Measurements from ENCODE around the gene CPN2. TPM values are rescaled to one million over a fixed set of nuclear protein-coding genes. Genes with fewer than 3 reads are reported as not detected.
A peak's percentile ranks its signal among the peaks of the same experiment; 100 is the strongest.

CPN2 gene
- total and polyA plus RNA-seq, 2 experiments from 2014 or later, result 0.10 to 0.14 TPM

GRCh38 chr3:194296454-194297263 is 54.5 kb downstream of the CPN2 start:
- H3K79me2 ChIP-seq (replicated peaks; ENCODE audit: insufficient read depth), result no peaks in the 10 kb centered on the region
- H3K27ac ChIP-seq (ENCODE audit: low read depth), result peak overlapping the region; percentile 96
- H3K9me2 ChIP-seq (ENCODE audit: insufficient read depth), result no peaks in the 10 kb centered on the region
- peak overlapping the region; percentile 57 for H3K4me3 Mint-ChIP-seq
- H3K4me2 ChIP-seq, result peak overlapping the region; percentile 70
- H3K4me1 ChIP-seq (ENCODE audit: insufficient read depth), result peaks cover 35% of the 10 kb centered on the region
- no peaks in the 10 kb centered on the region for H3K36me3 ChIP-seq (ENCODE audit: insufficient read depth)
- no peaks in the 10 kb centered on the region; the same call in 2 of the 3 replicates for H3K36me3 Mint-ChIP-seq (ENCODE audit: low read depth)
- H3K27me3 ChIP-seq (ENCODE audit: insufficient read depth), result no peaks in the 10 kb centered on the region
- no peak for TF ChIP-seq JUNB (IDR thresholded peaks at IDR 0.05; ENCODE audit: unreplicated experiment)
- TF ChIP-seq NANOG (IDR thresholded peaks at IDR 0.05; ENCODE audit: borderline replicate concordance), result no peak
- no peak for TF ChIP-seq ZNF331 (CRISPR knock-in tag; IDR thresholded peaks at IDR 0.05; ENCODE audit: low read depth)
- no peak for TF ChIP-seq ZNF114 (CRISPR knock-in tag; IDR thresholded peaks at IDR 0.05)
- no peak for TF ChIP-seq CREB1 (CRISPR knock-in tag; IDR thresholded peaks at IDR 0.05; ENCODE audit: low read depth)
- no peak for TF ChIP-seq EZH2 (IDR thresholded peaks at IDR 0.05; ENCODE audit: low read depth, unreplicated experiment)
- TF ChIP-seq STAT1 (IDR thresholded peaks at IDR 0.05; ENCODE audit: unreplicated experiment), result no peak
- TF ChIP-seq EZH2phosphoT487 (IDR thresholded peaks at IDR 0.05; ENCODE audit: unreplicated experiment), result no peak
- TF ChIP-seq, protein P1, sequence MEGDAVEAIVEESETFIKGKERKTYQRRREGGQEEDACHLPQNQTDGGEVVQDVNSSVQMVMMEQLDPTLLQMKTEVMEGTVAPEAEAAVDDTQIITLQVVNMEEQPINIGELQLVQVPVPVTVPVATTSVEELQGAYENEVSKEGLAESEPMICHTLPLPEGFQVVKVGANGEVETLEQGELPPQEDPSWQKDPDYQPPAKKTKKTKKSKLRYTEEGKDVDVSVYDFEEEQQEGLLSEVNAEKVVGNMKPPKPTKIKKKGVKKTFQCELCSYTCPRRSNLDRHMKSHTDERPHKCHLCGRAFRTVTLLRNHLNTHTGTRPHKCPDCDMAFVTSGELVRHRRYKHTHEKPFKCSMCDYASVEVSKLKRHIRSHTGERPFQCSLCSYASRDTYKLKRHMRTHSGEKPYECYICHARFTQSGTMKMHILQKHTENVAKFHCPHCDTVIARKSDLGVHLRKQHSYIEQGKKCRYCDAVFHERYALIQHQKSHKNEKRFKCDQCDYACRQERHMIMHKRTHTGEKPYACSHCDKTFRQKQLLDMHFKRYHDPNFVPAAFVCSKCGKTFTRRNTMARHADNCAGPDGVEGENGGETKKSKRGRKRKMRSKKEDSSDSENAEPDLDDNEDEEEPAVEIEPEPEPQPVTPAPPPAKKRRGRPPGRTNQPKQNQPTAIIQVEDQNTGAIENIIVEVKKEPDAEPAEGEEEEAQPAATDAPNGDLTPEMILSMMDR (conservative IDR thresholded peaks at IDR 0.05; ENCODE audit: low read depth in 2 of 2), result no peak
- TF ChIP-seq POLR2AphosphoS5 (IDR thresholded peaks at IDR 0.05; ENCODE audit: low read depth), result no peak; the same call in none of the 2 replicates
- TF ChIP-seq, protein P2, sequence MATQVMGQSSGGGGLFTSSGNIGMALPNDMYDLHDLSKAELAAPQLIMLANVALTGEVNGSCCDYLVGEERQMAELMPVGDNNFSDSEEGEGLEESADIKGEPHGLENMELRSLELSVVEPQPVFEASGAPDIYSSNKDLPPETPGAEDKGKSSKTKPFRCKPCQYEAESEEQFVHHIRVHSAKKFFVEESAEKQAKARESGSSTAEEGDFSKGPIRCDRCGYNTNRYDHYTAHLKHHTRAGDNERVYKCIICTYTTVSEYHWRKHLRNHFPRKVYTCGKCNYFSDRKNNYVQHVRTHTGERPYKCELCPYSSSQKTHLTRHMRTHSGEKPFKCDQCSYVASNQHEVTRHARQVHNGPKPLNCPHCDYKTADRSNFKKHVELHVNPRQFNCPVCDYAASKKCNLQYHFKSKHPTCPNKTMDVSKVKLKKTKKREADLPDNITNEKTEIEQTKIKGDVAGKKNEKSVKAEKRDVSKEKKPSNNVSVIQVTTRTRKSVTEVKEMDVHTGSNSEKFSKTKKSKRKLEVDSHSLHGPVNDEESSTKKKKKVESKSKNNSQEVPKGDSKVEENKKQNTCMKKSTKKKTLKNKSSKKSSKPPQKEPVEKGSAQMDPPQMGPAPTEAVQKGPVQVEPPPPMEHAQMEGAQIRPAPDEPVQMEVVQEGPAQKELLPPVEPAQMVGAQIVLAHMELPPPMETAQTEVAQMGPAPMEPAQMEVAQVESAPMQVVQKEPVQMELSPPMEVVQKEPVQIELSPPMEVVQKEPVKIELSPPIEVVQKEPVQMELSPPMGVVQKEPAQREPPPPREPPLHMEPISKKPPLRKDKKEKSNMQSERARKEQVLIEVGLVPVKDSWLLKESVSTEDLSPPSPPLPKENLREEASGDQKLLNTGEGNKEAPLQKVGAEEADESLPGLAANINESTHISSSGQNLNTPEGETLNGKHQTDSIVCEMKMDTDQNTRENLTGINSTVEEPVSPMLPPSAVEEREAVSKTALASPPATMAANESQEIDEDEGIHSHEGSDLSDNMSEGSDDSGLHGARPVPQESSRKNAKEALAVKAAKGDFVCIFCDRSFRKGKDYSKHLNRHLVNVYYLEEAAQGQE (IDR thresholded peaks at IDR 0.05; ENCODE audit: unreplicated experiment), result no peak
- TF ChIP-seq, protein P3, sequence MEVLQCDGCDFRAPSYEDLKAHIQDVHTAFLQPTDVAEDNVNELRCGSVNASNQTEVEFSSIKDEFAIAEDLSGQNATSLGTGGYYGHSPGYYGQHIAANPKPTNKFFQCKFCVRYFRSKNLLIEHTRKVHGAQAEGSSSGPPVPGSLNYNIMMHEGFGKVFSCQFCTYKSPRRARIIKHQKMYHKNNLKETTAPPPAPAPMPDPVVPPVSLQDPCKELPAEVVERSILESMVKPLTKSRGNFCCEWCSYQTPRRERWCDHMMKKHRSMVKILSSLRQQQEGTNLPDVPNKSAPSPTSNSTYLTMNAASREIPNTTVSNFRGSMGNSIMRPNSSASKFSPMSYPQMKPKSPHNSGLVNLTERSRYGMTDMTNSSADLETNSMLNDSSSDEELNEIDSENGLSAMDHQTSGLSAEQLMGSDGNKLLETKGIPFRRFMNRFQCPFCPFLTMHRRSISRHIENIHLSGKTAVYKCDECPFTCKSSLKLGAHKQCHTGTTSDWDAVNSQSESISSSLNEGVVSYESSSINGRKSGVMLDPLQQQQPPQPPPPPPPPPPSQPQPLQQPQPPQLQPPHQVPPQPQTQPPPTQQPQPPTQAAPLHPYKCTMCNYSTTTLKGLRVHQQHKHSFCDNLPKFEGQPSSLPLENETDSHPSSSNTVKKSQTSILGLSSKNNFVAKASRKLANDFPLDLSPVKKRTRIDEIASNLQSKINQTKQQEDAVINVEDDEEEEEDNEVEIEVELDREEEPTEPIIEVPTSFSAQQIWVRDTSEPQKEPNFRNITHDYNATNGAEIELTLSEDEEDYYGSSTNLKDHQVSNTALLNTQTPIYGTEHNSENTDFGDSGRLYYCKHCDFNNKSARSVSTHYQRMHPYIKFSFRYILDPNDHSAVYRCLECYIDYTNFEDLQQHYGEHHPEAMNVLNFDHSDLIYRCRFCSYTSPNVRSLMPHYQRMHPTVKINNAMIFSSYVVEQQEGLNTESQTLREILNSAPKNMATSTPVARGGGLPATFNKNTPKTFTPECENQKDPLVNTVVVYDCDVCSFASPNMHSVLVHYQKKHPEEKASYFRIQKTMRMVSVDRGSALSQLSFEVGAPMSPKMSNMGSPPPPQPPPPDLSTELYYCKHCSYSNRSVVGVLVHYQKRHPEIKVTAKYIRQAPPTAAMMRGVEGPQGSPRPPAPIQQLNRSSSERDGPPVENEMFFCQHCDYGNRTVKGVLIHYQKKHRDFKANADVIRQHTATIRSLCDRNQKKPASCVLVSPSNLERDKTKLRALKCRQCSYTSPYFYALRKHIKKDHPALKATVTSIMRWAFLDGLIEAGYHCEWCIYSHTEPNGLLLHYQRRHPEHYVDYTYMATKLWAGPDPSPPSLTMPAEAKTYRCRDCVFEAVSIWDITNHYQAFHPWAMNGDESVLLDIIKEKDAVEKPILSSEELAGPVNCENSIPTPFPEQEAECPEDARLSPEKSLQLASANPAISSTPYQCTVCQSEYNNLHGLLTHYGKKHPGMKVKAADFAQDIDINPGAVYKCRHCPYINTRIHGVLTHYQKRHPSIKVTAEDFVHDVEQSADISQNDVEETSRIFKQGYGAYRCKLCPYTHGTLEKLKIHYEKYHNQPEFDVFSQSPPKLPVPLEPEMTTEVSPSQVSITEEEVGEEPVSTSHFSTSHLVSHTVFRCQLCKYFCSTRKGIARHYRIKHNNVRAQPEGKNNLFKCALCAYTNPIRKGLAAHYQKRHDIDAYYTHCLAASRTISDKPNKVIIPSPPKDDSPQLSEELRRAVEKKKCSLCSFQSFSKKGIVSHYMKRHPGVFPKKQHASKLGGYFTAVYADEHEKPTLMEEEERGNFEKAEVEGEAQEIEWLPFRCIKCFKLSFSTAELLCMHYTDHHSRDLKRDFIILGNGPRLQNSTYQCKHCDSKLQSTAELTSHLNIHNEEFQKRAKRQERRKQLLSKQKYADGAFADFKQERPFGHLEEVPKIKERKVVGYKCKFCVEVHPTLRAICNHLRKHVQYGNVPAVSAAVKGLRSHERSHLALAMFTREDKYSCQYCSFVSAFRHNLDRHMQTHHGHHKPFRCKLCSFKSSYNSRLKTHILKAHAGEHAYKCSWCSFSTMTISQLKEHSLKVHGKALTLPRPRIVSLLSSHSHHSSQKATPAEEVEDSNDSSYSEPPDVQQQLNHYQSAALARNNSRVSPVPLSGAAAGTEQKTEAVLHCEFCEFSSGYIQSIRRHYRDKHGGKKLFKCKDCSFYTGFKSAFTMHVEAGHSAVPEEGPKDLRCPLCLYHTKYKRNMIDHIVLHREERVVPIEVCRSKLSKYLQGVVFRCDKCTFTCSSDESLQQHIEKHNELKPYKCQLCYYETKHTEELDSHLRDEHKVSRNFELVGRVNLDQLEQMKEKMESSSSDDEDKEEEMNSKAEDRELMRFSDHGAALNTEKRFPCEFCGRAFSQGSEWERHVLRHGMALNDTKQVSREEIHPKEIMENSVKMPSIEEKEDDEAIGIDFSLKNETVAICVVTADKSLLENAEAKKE (CRISPR knock-in tag; IDR thresholded peaks at IDR 0.05), result no peak
- H2AFZ ChIP-seq, result no peak overlapping the region
- ATAC-seq (peak; percentile 70), DNase-seq (ENCODE audit: low spot score) (peak; percentile 92)
- H3K4me1 Mint-ChIP-seq, result peaks cover 44% of the 10 kb centered on the region
- peaks cover 13% of the 10 kb centered on the region for H3K27me3 Mint-ChIP-seq (ENCODE audit: insufficient read depth, low read depth, poor library complexity)
- 0 out of 2 replicates have a peak, but pooled peaks cover 10% of the 10 kb centered on the region for H3F3A ChIP-seq (replicated peaks; ENCODE audit: low read depth)
- H3K9me3 Mint-ChIP-seq, result no peaks in the 10 kb centered on the region
- peak overlapping the region; percentile 94 for H3K27ac Mint-ChIP-seq
- no peaks in the 10 kb centered on the region for H4K20me1 ChIP-seq (replicated peaks; ENCODE audit: insufficient read depth)
- H3K4me3 ChIP-seq, result peak overlapping the region; percentile 45

All from GM23338 (cell line).